ENCODE data around the gene LRIT1. TPM values are rescaled to one million over a fixed set of nuclear protein-coding genes. Genes with fewer than 3 reads are reported as not detected.

Gene LRIT1
- total RNA-seq, 1 experiment from 2014 or later, result not detected

GRCh38 chr10:84265418-84265817 lies 24.1 kb upstream of the LRIT1 start:
- no peak for ATAC-seq
- Histone ChIP-seq H4K20me1 (ENCODE audit: insufficient read depth) (no peaks in the 10 kb centered on the region), H3K9me3 (ENCODE audit: control insufficient read depth in 1 of 2, insufficient read depth in 1 of 2, low read depth in 1 of 2, low read length in 2 of 2) (no peaks in the 10 kb centered on the region), H3K36me3 (ENCODE audit: control insufficient read depth in 1 of 2, insufficient read depth in 2 of 2, low read length in 2 of 2) (no peaks in the 10 kb centered on the region), H2AFZ (ENCODE audit: low read depth, low read length, poor library complexity, severe bottlenecking) (no peak overlapping the region), H3K9me2 (ENCODE audit: insufficient read depth) (no peaks in the 10 kb centered on the region), H3K4me3 (replicated peaks in 1 of 2; ENCODE audit: low read depth in 1 of 2, low read length in 2 of 2) (no peak overlapping the region), H3K4me2 (ENCODE audit: low read length) (no peak overlapping the region), H3K27me3 (ENCODE audit: insufficient read depth, low read length) (no peaks in the 10 kb centered on the region), H3K27ac (ENCODE audit: low read depth, low read length) (no peak overlapping the region), H3K79me2 (ENCODE audit: insufficient read depth, low read length) (no peaks in the 10 kb centered on the region), H3K9ac (ENCODE audit: low read length) (no peak overlapping the region), H3K4me1 (ENCODE audit: control insufficient read depth in 1 of 2, insufficient read depth in 2 of 2, low read length in 2 of 2) (peaks cover 0 to 23% of the 10 kb centered on the region in 2 experiments; a peak in 2 of 4 replicates)
- ChIA-PET POLR2A (no interaction called here), CTCF (interaction anchor here (0.9 to 10.1 kb wide), 4 partner anchors 10 to 272 kb away, joined by 3 to 268 read pairs (median 3); no protein-coding TSS in a partner anchor), RAD21 (ENCODE audit: low non-redundant PET in 1 of 2, low total read pairs in 2 of 2, uncharacterized antibody in 2 of 2, unreplicated experiment in 2 of 2) (interaction anchor here in 1 of 2 experiments (1.5 kb wide), 1 partner anchor 272 kb away, joined by 6 read pairs; no protein-coding TSS in a partner anchor)
- intact Hi-C loops (cut with micrococcal nuclease), result loop anchor here (2.0 to 10.0 kb wide), 5 partner anchors 62 to 449 kb away; partner anchors contain the start of gene CCSER2
- TF ChIP-seq TCF7L2 (IDR thresholded peaks at IDR 0.05; ENCODE audit: borderline replicate concordance, extremely low read depth, insufficient read depth, insufficient read length), result no peak
- no peak for TF ChIP-seq ZFX (IDR thresholded peaks at IDR 0.05)
- no peak for TF ChIP-seq EGR1 (IDR thresholded peaks at IDR 0.05; ENCODE audit: low read depth)
- no peak for TF ChIP-seq SIN3A (IDR thresholded peaks at IDR 0.05; ENCODE audit: low read depth)
- TF ChIP-seq ZNF274 (IDR thresholded peaks at IDR 0.05; ENCODE audit: low read depth, low read length), result no peak
- no peak for TF ChIP-seq SP1 (IDR thresholded peaks at IDR 0.05; ENCODE audit: low read depth)
- no peak for TF ChIP-seq EZH2 (IDR thresholded peaks at IDR 0.05)
- TF ChIP-seq CBX3 (IDR thresholded peaks at IDR 0.05; ENCODE audit: low read depth), result no peak
- no peak for TF ChIP-seq POLR2A (IDR thresholded peaks at IDR 0.05; ENCODE audit: borderline replicate concordance, extremely low read depth, insufficient read depth, insufficient read length)
- TF ChIP-seq SRF (IDR thresholded peaks at IDR 0.05; ENCODE audit: low read depth), result no peak
- no peak for TF ChIP-seq EZH2phosphoT487 (IDR thresholded peaks at IDR 0.05; ENCODE audit: borderline replicate concordance)
- no peak for DNase-seq (ENCODE audit: low read depth, low spot score)
- BruUV-seq (replicated peaks), result no TSS peak

- TF ChIP-seq CBX3 (IDR thresholded peaks at IDR 0.05; ENCODE audit: low read depth), result no peak
- peak; percentile 80 to 96 (median 91) for TF ChIP-seq CTCF (IDR thresholded peaks at IDR 0.05 in 2 of 3, conservative IDR thresholded peaks at IDR 0.05 in 1 of 3; ENCODE audit: borderline replicate concordance in 1 of 3, insufficient read depth in 1 of 3, low read depth in 2 of 3, low read length in 2 of 3)
- no peak for TF ChIP-seq CEBPB (IDR thresholded peaks at IDR 0.05; ENCODE audit: low read depth)
- TF ChIP-seq RAD21 (IDR thresholded peaks at IDR 0.05; ENCODE audit: low read depth), result peak; percentile 95
Measured at GRCh38 chr10:84264611-84265141, 23.3 kb upstream of the LRIT1 start.

More at GRCh38 chr10:84264611-84265141, 23.3 kb upstream of the LRIT1 start:
- H3K27ac ChIP-seq (ENCODE audit: low read depth, low read length), result no peak overlapping the region
- RAD21 ChIA-PET (ENCODE audit: low non-redundant PET in 1 of 2, low total read pairs in 2 of 2, uncharacterized antibody in 2 of 2, unreplicated experiment in 2 of 2), result interaction anchor here (1.0 to 1.5 kb wide), 3 partner anchors 272 to 276 kb away, joined by 3 to 6 read pairs (median 4); no protein-coding TSS in a partner anchor
- no peaks in the 10 kb centered on the region for H3K79me2 ChIP-seq (ENCODE audit: insufficient read depth, low read length)
- H3K4me3 ChIP-seq (replicated peaks in 1 of 2; ENCODE audit: low read depth in 1 of 2, low read length in 2 of 2), result no peak overlapping the region
- peaks cover 0 to 17% of the 10 kb centered on the region in 2 experiments; a peak in 2 of 4 replicates for H3K4me1 ChIP-seq (ENCODE audit: control insufficient read depth in 1 of 2, insufficient read depth in 2 of 2, low read length in 2 of 2)
- no peaks in the 10 kb centered on the region for H4K20me1 ChIP-seq (ENCODE audit: insufficient read depth)
- H2AFZ ChIP-seq (ENCODE audit: low read depth, low read length, poor library complexity, severe bottlenecking), result peak overlapping the region; percentile 70
- H3K9ac ChIP-seq (ENCODE audit: low read length), result no peak overlapping the region
- H3K36me3 ChIP-seq (ENCODE audit: control insufficient read depth in 1 of 2, insufficient read depth in 2 of 2, low read length in 2 of 2), result no peaks in the 10 kb centered on the region
- peak; percentile 95 for ATAC-seq
- peak; percentile 48 for DNase-seq (ENCODE audit: low read depth, low spot score)
- peak overlapping the region; percentile 34 for H3K4me2 ChIP-seq (ENCODE audit: low read length)
- H3K9me2 ChIP-seq (ENCODE audit: insufficient read depth), result no peaks in the 10 kb centered on the region
- POLR2A ChIA-PET, result interaction anchor here (0.7 to 0.8 kb wide), 2 partner anchors 273 to 276 kb away, joined by 3 to 4 read pairs; no protein-coding TSS in a partner anchor
- no TSS peak for BruUV-seq (replicated peaks)
- no peaks in the 10 kb centered on the region for H3K27me3 ChIP-seq (ENCODE audit: insufficient read depth, low read length)
- intact Hi-C loops (cut with micrococcal nuclease), result loop anchor here (1.0 to 10.0 kb wide), 6 partner anchors 63 to 450 kb away; partner anchors contain the start of gene CCSER2
- no peaks in the 10 kb centered on the region for H3K9me3 ChIP-seq (ENCODE audit: control insufficient read depth in 1 of 2, insufficient read depth in 1 of 2, low read depth in 1 of 2, low read length in 2 of 2)
- CTCF ChIA-PET, result interaction anchor here (0.6 to 10.1 kb wide), 7 partner anchors 10 to 342 kb away, joined by 3 to 268 read pairs (median 3); partner anchors contain the start of gene CCSER2

Data from HCT116 (cell line).